Keratinocyte (primary cell): Measurements from ENCODE around the gene CTNNBL1. TPM values are rescaled to one million over a fixed set of nuclear protein-coding genes. Genes with fewer than 3 reads are reported as not detected.
"Not testable (repeated sequence)": the region's sequence is repeated elsewhere in the genome, so short reads cannot be mapped to it uniquely, and the experiment has no call there.

Experiments used
- DNase-seq: peaks from one replicate; pipeline ENCODE4 v3.0.0-alpha.2; 2011; ENCODE audit warnings: low read depth, missing footprints, low spot score
- FAIRE-seq: peaks from 2 replicates; lab custom pipeline; 2011; peaks lifted over from hg19 to GRCh38; lab: Jason Lieb, UNC
- H2AFZ ChIP-seq: 2 replicates; pipeline ENCODE4 v1.6.0; 2012; ENCODE audit warnings: low read length, control low read depth, inconsistent platforms; ENCODE audit not compliant: control insufficient read depth
- H3K27ac ChIP-seq: 2 replicates; pipeline ENCODE4 v1.5.1; 2011; ENCODE audit warnings: low read length; ENCODE audit not compliant: control insufficient read depth, insufficient read depth
- H3K27me3 ChIP-seq: 3 replicates; pipeline ENCODE4 v1.6.0; 2011; ENCODE audit warnings: low read length; ENCODE audit not compliant: control insufficient read depth, insufficient read depth; ENCODE audit errors: extremely low read depth
- H3K36me3 ChIP-seq, 2 experiments: 2 replicates in 1 of 2; 3 replicates in 1 of 2; pipeline ENCODE4 v1.5.1; 2011; ENCODE audit warnings: low read length in 2 of 2, mild to moderate bottlenecking in 1 of 2; ENCODE audit not compliant: control insufficient read depth in 2 of 2, insufficient read depth in 2 of 2; ENCODE audit errors: extremely low read depth in 1 of 2
- H3K4me1 ChIP-seq: 3 replicates; pipeline ENCODE4 v1.5.1; 2011; ENCODE audit warnings: low read length; ENCODE audit not compliant: control insufficient read depth, insufficient read depth; ENCODE audit errors: extremely low read depth
- H3K4me2 ChIP-seq: 3 replicates; pipeline ENCODE4 v1.6.0; 2011; ENCODE audit warnings: low read depth, low read length; ENCODE audit not compliant: control insufficient read depth, insufficient read depth; ENCODE audit errors: extremely low read depth
- H3K4me3 ChIP-seq, 3 experiments: fragments of 200-600 bp in 1 of 3; sonication (generic) in 1 of 3; 2 replicates in 2 of 3; 3 replicates in 1 of 3; pipeline ENCODE4 v1.5.1; 2011 to 2016; ENCODE audit warnings: low read length in 3 of 3, mild to moderate bottlenecking in 3 of 3, control low read depth in 2 of 3, inconsistent platforms in 1 of 3, low read depth in 1 of 3, mixed read lengths in 1 of 3, mixed run types in 1 of 3, moderate library complexity in 1 of 3; ENCODE audit not compliant: control insufficient read depth in 2 of 3, insufficient read depth in 2 of 3; ENCODE audit errors: extremely low read depth in 1 of 3
- H3K79me2 ChIP-seq: 2 replicates; pipeline ENCODE4 v1.6.0; 2012; ENCODE audit warnings: low read length; ENCODE audit not compliant: control insufficient read depth, insufficient read depth
- H3K9ac ChIP-seq: 3 replicates; pipeline ENCODE4 v1.6.0; 2011; ENCODE audit warnings: low read length; ENCODE audit not compliant: control insufficient read depth, insufficient read depth; ENCODE audit errors: extremely low read depth
- H3K9me1 ChIP-seq: 3 replicates; pipeline ENCODE4 v1.6.0; 2011; ENCODE audit warnings: low read length; ENCODE audit not compliant: control insufficient read depth, insufficient read depth; ENCODE audit errors: extremely low read depth
- H3K9me3 ChIP-seq: 2 replicates; pipeline ENCODE4 v1.5.1; 2012; ENCODE audit warnings: low read depth, low read length; ENCODE audit not compliant: control insufficient read depth
- H4K20me1 ChIP-seq: 3 replicates; pipeline ENCODE4 v1.6.0; 2011; ENCODE audit warnings: low read length; ENCODE audit not compliant: control insufficient read depth, insufficient read depth; ENCODE audit errors: extremely low read depth
- CTCF ChIP-seq, 3 experiments: IDR thresholded peaks in 1 of 3; conservative IDR thresholded peaks in 1 of 3; optimal IDR thresholded peaks in 1 of 3; 2 replicates in 2 of 3; 3 replicates in 1 of 3; pipeline versions ENCODE3 to v1.5.1; 2011; ENCODE audit warnings: low read length in 3 of 3, mild to moderate bottlenecking in 3 of 3, moderate library complexity in 2 of 3, control low read depth in 1 of 3, inconsistent platforms in 1 of 3; ENCODE audit not compliant: insufficient read depth in 2 of 3; ENCODE audit errors: extremely low read depth in 1 of 3
- EZH2 ChIP-seq: IDR thresholded peaks from one replicate; pipeline ENCODE4 v1.6.1; 2012; ENCODE audit warnings: inconsistent platforms, mild to moderate bottlenecking, low read length, moderate library complexity
- dilution Hi-C: fragments of 300-500 bp; cut with MboI; formaldehyde crosslinking; loops from one replicate; pipeline ENCODE4 v1.7.0; 2020; ENCODE audit warnings: low sequenced_read_pairs; ENCODE audit not compliant: extremely low pct_ligation_motif_present
- polyA plus RNA-seq, 5 experiments: library from polyadenylated mRNA; depleted of rRNA in 3 of 5; stranded (reverse) in 3 of 5; stranded (forward) in 1 of 5; unstranded in 1 of 5; fragments of >200 nt; gene quantifications; 1 replicate in 1 of 5; 2 replicates in 3 of 5; 3 replicates in 1 of 5; pipeline versions ENCODE4 v1.2.1 to v1.2.3, GENCODE V29; 2011 to 2012; ENCODE audit warnings: missing spikeins in 2 of 5, low read depth in 1 of 5, low replicate concordance in 1 of 5

CTNNBL1 gene
- polyA plus RNA-seq, 1 donor (not counting 4 experiments of a cell fraction or from before 2014, with no cell fraction given), result 37.0 TPM

- Histone ChIP-seq H3K36me3 (no peaks in the 10 kb centered on the region), H3K27me3 (peaks cover 30% of the 10 kb centered on the region), H3K79me2 (no peaks in the 10 kb centered on the region), H2AFZ (no peak overlapping the region), H3K27ac (no peak overlapping the region), H3K9ac (no peak overlapping the region), H3K4me1 (no peaks in the 10 kb centered on the region), H3K9me1 (no peaks in the 10 kb centered on the region), H4K20me1 (no peaks in the 10 kb centered on the region), H3K4me2 (no peak overlapping the region), H3K4me3 (no peak overlapping the region), H3K9me3 (no peaks in the 10 kb centered on the region)
- DNase-seq (no peak), FAIRE-seq (no peak)
- dilution Hi-C loops, result no loop called here
- TF ChIP-seq CTCF (optimal IDR thresholded peaks at IDR 0.05 in 1 of 3, IDR thresholded peaks at IDR 0.05 in 1 of 3, conservative IDR thresholded peaks at IDR 0.05 in 1 of 3; ENCODE audit: extremely low read depth in 1 of 3, insufficient read depth in 2 of 3, low read length in 3 of 3), result no peak
- TF ChIP-seq EZH2, result peak; percentile 38
Observed at GRCh38 chr20:37677969-37678861, 15.6 kb upstream of the CTNNBL1 start.

GRCh38 chr20:37679751-37680150, 14.1 kb upstream of the CTNNBL1 start:
- H3K27ac ChIP-seq, H3K9me3 ChIP-seq, DNase-seq, H3K9me1 ChIP-seq, H3K79me2 ChIP-seq, H4K20me1 ChIP-seq, H2AFZ ChIP-seq, H3K4me2 ChIP-seq, H3K4me3 ChIP-seq, FAIRE-seq, H3K9ac ChIP-seq, H3K36me3 ChIP-seq, dilution Hi-C loops, H3K4me1 ChIP-seq: not testable (repeated sequence)
- H3K27me3 ChIP-seq, result peaks cover 30% of the 10 kb centered on the region
